Thyroid gland (tissue), 4 donors: ENCODE data around the gene CHRND. TPM values are rescaled to one million over a fixed set of nuclear protein-coding genes. Genes with fewer than 3 reads are reported as not detected.

Experiments used
- DNase-seq, 2 donors: peaks; one replicate each; pipeline ENCODE4 v3.0.0-alpha.2; 2019
- H3K27ac ChIP-seq, 3 donors: fragments of 200-600 bp; sonication (generic); 1 replicate in 2 of 3; 2 replicates in 1 of 3; pipeline ENCODE4 v1.5.1; 2016 to 2019; ENCODE audit warnings: mild to moderate bottlenecking in 1 of 3, moderate library complexity in 1 of 3
- H3K27me3 ChIP-seq: fragments of 200-600 bp; sonication (generic); one replicate; pipeline ENCODE4 v1.5.1; 2019
- H3K36me3 ChIP-seq, 2 donors: fragments of 200-600 bp; sonication (generic); one replicate each; pipeline ENCODE4 v1.5.1; 2016 to 2019
- H3K4me1 ChIP-seq, 2 donors: fragments of 200-600 bp; sonication (generic); one replicate each; pipeline ENCODE4 v1.5.1; 2017 to 2019
- H3K4me3 ChIP-seq, 3 donors: fragments of 200-600 bp; sonication (generic); replicated peaks in 1 of 3; 1 replicate in 2 of 3; 2 replicates in 1 of 3; pipeline ENCODE4 v1.5.1; 2016; ENCODE audit warnings: mild to moderate bottlenecking in 1 of 3
- H3K9me3 ChIP-seq: fragments of 200-600 bp; sonication (generic); one replicate; pipeline ENCODE4 v1.5.1; 2017
- CTCF ChIP-seq, 6 experiments: fragments of 200-600 bp in 3 of 6; fragments of 450-650 bp in 3 of 6; sonication (generic) in 3 of 6; IDR thresholded peaks; one replicate each; pipeline ENCODE4 v1.5.1; 2016 to 2019; ENCODE audit warnings: antibody characterized with exemption in 6 of 6, mild to moderate bottlenecking in 2 of 6, inconsistent platforms in 1 of 6, moderate library complexity in 1 of 6
- POLR2A ChIP-seq, 2 donors: fragments of 450-650 bp; IDR thresholded peaks; one replicate each; pipeline ENCODE4 v1.6.1; 2017; ENCODE audit warnings: antibody characterized with exemption in 2 of 2, mild to moderate bottlenecking in 2 of 2, moderate library complexity in 1 of 2
- WGBS, 2 donors: methylation state at CpG; one replicate each; pipeline ENCODE4 v1.1.5; 2017; 5-methylcytosine and 5-hydroxymethylcytosine counted together
- intact Hi-C: fragments of 100-400 bp; cut with DNase I; formaldehyde crosslinking; loops from one replicate; pipeline ENCODE4 v1.15.1; 2023
- total RNA-seq, 4 donors: library from RNA; depleted of rRNA; stranded (reverse); fragments of >200 nt; gene quantifications; one replicate each; pipeline ENCODE4 v1.2.3, GENCODE V29; 2016

Gene CHRND
- total RNA-seq, 4 donors from 2014 or later, result not detected

GRCh38 chr2:232502511-232502910 lies 23.4 kb upstream of the CHRND start:
- no peak overlapping the region for H3K27ac ChIP-seq
- WGBS, 2 donors, result 29 to 35% methylated on average over 18 to 19 of the region's 21 CpGs
- intact Hi-C loops, result no loop called here

GRCh38 chr2:232502911-232503808 lies 22.8 kb upstream of the CHRND start:
- TF ChIP-seq POLR2A (IDR thresholded peaks at IDR 0.05) (no peak), CTCF (IDR thresholded peaks at IDR 0.05) (no peak)
- H3K36me3 ChIP-seq, result no peaks in the 10 kb centered on the region
- H3K4me3 ChIP-seq, result peak overlapping the region in 2 of 3 donors; percentile 9 to 36
- intact Hi-C loops, result no loop called here
- peak; percentile 21 to 27 for DNase-seq
- H3K4me1 ChIP-seq, result peaks cover 8 to 23% of the 10 kb centered on the region in 2 donors
- no peak overlapping the region for H3K27ac ChIP-seq
- no peaks in the 10 kb centered on the region for H3K9me3 ChIP-seq
- 17 to 22% methylated on average over 13 to 33 of the region's 75 CpGs for WGBS, 2 donors
- H3K27me3 ChIP-seq, result no peaks in the 10 kb centered on the region

More at GRCh38 chr2:232502511-232502910, 23.4 kb upstream of the CHRND start:
- no peaks in the 10 kb centered on the region for H3K27me3 ChIP-seq
- peaks cover 8 to 23% of the 10 kb centered on the region in 2 donors for H3K4me1 ChIP-seq
- no peaks in the 10 kb centered on the region for H3K36me3 ChIP-seq
- TF ChIP-seq POLR2A (IDR thresholded peaks at IDR 0.05) (no peak), CTCF (IDR thresholded peaks at IDR 0.05) (no peak)
- H3K9me3 ChIP-seq, result no peaks in the 10 kb centered on the region
- peak overlapping the region in 1 of 3 donors; percentile 36 for H3K4me3 ChIP-seq
- DNase-seq, result peak; percentile 22 to 24

GRCh38 chr2:232503809-232504323 lies 22.1 kb upstream of the CHRND start:
- no peak for DNase-seq
- intact Hi-C loops, result no loop called here
- TF ChIP-seq POLR2A (IDR thresholded peaks at IDR 0.05) (no peak), CTCF (IDR thresholded peaks at IDR 0.05) (no peak)
- 48 to 70% methylated on average over 16 of the region's 16 CpGs for WGBS, 2 donors
- H3K36me3 ChIP-seq, result no peaks in the 10 kb centered on the region
- no peaks in the 10 kb centered on the region for H3K27me3 ChIP-seq
- no peak overlapping the region for H3K27ac ChIP-seq
- no peak overlapping the region for H3K4me3 ChIP-seq
- no peaks in the 10 kb centered on the region for H3K9me3 ChIP-seq
- peaks cover 8 to 23% of the 10 kb centered on the region in 2 donors for H3K4me1 ChIP-seq

DNA sequence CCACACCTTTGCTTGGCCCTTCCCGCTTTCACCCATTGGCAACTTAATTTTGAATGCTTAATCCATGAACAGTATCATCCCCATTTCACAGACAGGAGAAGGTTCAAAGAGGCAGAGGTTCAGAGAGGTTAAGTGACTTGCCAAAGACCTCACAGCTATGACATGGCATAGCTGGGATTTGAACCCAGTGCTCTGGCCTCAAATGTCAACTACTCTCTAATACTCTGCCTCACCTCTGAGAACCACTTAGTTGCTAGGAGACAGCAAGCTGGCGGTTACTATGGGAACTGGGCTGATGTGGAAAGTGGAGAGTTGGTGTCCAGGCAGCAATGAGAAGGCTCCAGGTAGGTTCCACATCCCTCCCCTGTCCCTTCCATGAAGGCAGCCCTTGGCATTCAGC lies 21.5 kb upstream of the CHRND start:
- peaks cover 8 to 23% of the 10 kb centered on the region in 2 donors for H3K4me1 ChIP-seq
- no peak overlapping the region for H3K4me3 ChIP-seq
- no peaks in the 10 kb centered on the region for H3K9me3 ChIP-seq
- DNase-seq, result no peak
- no peaks in the 10 kb centered on the region for H3K36me3 ChIP-seq
- WGBS, 2 donors, result 93 to 94% methylated on average over 1 to 2 of the region's 2 CpGs
- H3K27me3 ChIP-seq, result no peaks in the 10 kb centered on the region
- TF ChIP-seq POLR2A (IDR thresholded peaks at IDR 0.05) (no peak), CTCF (IDR thresholded peaks at IDR 0.05) (no peak)
- H3K27ac ChIP-seq, result no peak overlapping the region
- intact Hi-C loops, result no loop called here

GRCh38 chr2:232505856-232506255 lies 20.1 kb upstream of the CHRND start:
- H3K27me3 ChIP-seq, result no peaks in the 10 kb centered on the region
- no peaks in the 10 kb centered on the region for H3K9me3 ChIP-seq
- H3K4me3 ChIP-seq, result no peak overlapping the region
- H3K36me3 ChIP-seq, result no peaks in the 10 kb centered on the region
- TF ChIP-seq POLR2A (IDR thresholded peaks at IDR 0.05) (no peak), CTCF (IDR thresholded peaks at IDR 0.05) (no peak)
- WGBS, 2 donors, result 62 to 80% methylated on average over 5 to 7 of the region's 10 CpGs
- DNase-seq, result no peak
- H3K4me1 ChIP-seq, result peaks cover 8 to 23% of the 10 kb centered on the region in 2 donors
- intact Hi-C loops, result no loop called here
- H3K27ac ChIP-seq, result no peak overlapping the region
